Activated CD4-positive, alpha-beta T cell treated with anti-CD3 and anti-CD28 coated beads, Interleukin-2, amount 50 U/mL, for 48 hours (primary cell): ENCODE measurements around the gene CD82.
"Not testable (repeated sequence)": the region's sequence is repeated elsewhere in the genome, so short reads cannot be mapped to it uniquely, and the experiment has no call there.

ENCODE experiments used
- DNase-seq, 2 experiments: peaks; one replicate each; pipeline ENCODE4 v3.0.0-alpha.2; 2020

Gene CD82

GRCh38 chr11:44637487-44637886 lies 72.0 kb downstream of the CD82 start:
- DNase-seq: no peak

GRCh38 chr11:44638032-44638431 lies 72.6 kb downstream of the CD82 start:
- no peak for DNase-seq

- DNase-seq: no peak
Observed at GRCh38 chr11:44643217-44643616, 77.8 kb downstream of the CD82 start.

GRCh38 chr11:44645827-44646226 lies 80.4 kb downstream of the CD82 start:
- DNase-seq: no peak

GRCh38 chr11:44647255-44647955 lies 81.9 kb downstream of the CD82 start:
- not testable (repeated sequence) for DNase-seq

GRCh38 chr11:44648109-44648508 lies 82.6 kb downstream of the CD82 start:
- no peak for DNase-seq

- DNase-seq: no peak
Observed at GRCh38 chr11:44651535-44652155, 86.2 kb downstream of the CD82 start.

- no peak for DNase-seq
Observed at GRCh38 chr11:44652901-44653644, 87.6 kb downstream of the CD82 start.

- DNase-seq: no peak
Observed at GRCh38 chr11:44654057-44654456, 88.6 kb downstream of the CD82 start.

GRCh38 chr11:44654596-44654995 lies 89.1 kb downstream of the CD82 start:
- DNase-seq: no peak

GRCh38 chr11:44657836-44658505 lies 92.5 kb downstream of the CD82 start:
- no peak for DNase-seq

- DNase-seq: peak; percentile 12 to 22
Observed at GRCh38 chr11:44658506-44658850, 93.0 kb downstream of the CD82 start.

- no peak for DNase-seq
Observed at GRCh38 chr11:44659641-44660040, 94.2 kb downstream of the CD82 start.

- DNase-seq: not testable (repeated sequence)
Observed at GRCh38 chr11:44660535-44660934, 95.1 kb downstream of the CD82 start.

- no peak for DNase-seq
Observed at GRCh38 chr11:44661311-44661717, 95.9 kb downstream of the CD82 start.
